K562 (cell line): Measurements from ENCODE around the gene ASCC1. TPM values are rescaled to one million over a fixed set of nuclear protein-coding genes. Genes with fewer than 3 reads are reported as not detected.

Experiments used
- ATAC-seq: fragments of 200-7000 bp; cut with Tn5 transposase; 3 replicates; pipeline ENCODE4 v1.9.1; 2020; ENCODE audit warnings: moderate library complexity
- BruUV-seq: library from RNA; stranded (reverse); fragments of 400-500 nt; replicated peaks from 2 replicates; lab custom pipeline; 2021; lab: Mats Ljungman, UMichigan
- CTCF ChIA-PET: fragments of 300-600 bp; formaldehyde crosslinking; extraction: SDS; loops from one replicate; lab custom pipeline; 2021; ENCODE audit warnings: low intra/inter-chr PET ratio; lab: Yijun Ruan, JAX
- POLR2A ChIA-PET: fragments of 300-600, 350-650 bp; sonication (Branson Sonifier 250); formaldehyde crosslinking; extraction: SDS; loops from one replicate; lab custom pipeline; 2021; ENCODE audit warnings: antibody characterized with exemption, inconsistent platforms; lab: Yijun Ruan, JAX
- DNase-seq, 4 experiments: peaks; one replicate each; pipeline versions ENCODE4 v3.0.0 to v3.0.0-alpha.2; 2011 to 2018; ENCODE audit warnings: low spot score in 3 of 4, mixed read lengths in 3 of 4; ENCODE audit errors: extremely low read depth in 1 of 4
- FAIRE-seq: peaks from 2 replicates; lab custom pipeline; 2011; peaks lifted over from hg19 to GRCh38; lab: Jason Lieb, UNC
- H2AFZ ChIP-seq: 2 replicates; pipeline ENCODE4 v1.6.0; 2011; ENCODE audit warnings: low read depth, low read length, control low read depth, inconsistent platforms
- H3K27ac ChIP-seq: fragments of 200-600 bp; 3 replicates; pipeline ENCODE4 v1.8.0; 2011; ENCODE audit warnings: low read depth, mild to moderate bottlenecking, control low read depth, inconsistent platforms, low read length, moderate library complexity, mixed read lengths; ENCODE audit errors: extremely low read depth
- H3K27me3 ChIP-seq, 2 experiments: fragments of 300-600 bp in 1 of 2; 2 replicates in 1 of 2; 3 replicates in 1 of 2; pipeline versions ENCODE4 v1.6.0 to v1.8.0; 2011; ENCODE audit warnings: inconsistent platforms in 2 of 2, low read length in 2 of 2, mild to moderate bottlenecking in 1 of 2, mixed read lengths in 1 of 2, moderate library complexity in 1 of 2; ENCODE audit not compliant: control insufficient read depth in 2 of 2, insufficient read depth in 2 of 2
- H3K36me3 ChIP-seq: fragments of 300-600 bp; 3 replicates; pipeline ENCODE4 v1.8.0; 2011; ENCODE audit warnings: mild to moderate bottlenecking, low read length, inconsistent platforms; ENCODE audit not compliant: control insufficient read depth, insufficient read depth
- H3K4me1 ChIP-seq, 2 experiments: fragments of 200-600 bp in 1 of 2; replicated peaks in 1 of 2; 2 replicates in 1 of 2; 3 replicates in 1 of 2; pipeline versions ENCODE4 v1.5.1 to v1.8.0; 2011; ENCODE audit warnings: inconsistent platforms in 2 of 2, low read length in 2 of 2, mild to moderate bottlenecking in 1 of 2, mixed read lengths in 1 of 2, moderate library complexity in 1 of 2; ENCODE audit not compliant: control insufficient read depth in 2 of 2, insufficient read depth in 2 of 2
- H3K4me2 ChIP-seq: 2 replicates; pipeline ENCODE4 v1.6.1; 2011; ENCODE audit warnings: low read length, control low read depth, inconsistent platforms, mixed read lengths; ENCODE audit not compliant: insufficient read depth
- H3K4me3 ChIP-seq: fragments of 200-600 bp; sonication (generic), shearing (Covaris generic); 2 replicates; pipeline ENCODE4 v1.5.1; 2016; ENCODE audit warnings: control low read depth, inconsistent platforms
- H3K79me2 ChIP-seq: fragments of 200-600 bp; 3 replicates; pipeline ENCODE4 v1.8.0; 2011; ENCODE audit warnings: low read length, inconsistent platforms; ENCODE audit not compliant: control insufficient read depth, insufficient read depth
- H3K9ac ChIP-seq, 2 experiments: 2 replicates each; pipeline versions ENCODE4 v1.6.0 to v1.6.1; 2011; ENCODE audit warnings: low read depth in 2 of 2, low read length in 2 of 2, control low read depth in 1 of 2, inconsistent platforms in 1 of 2, mild to moderate bottlenecking in 1 of 2, mixed read lengths in 1 of 2; ENCODE audit not compliant: insufficient read depth in 1 of 2
- H3K9me1 ChIP-seq: one replicate; pipeline ENCODE4 v1.6.0; 2011; ENCODE audit warnings: inconsistent platforms, mild to moderate bottlenecking, low read length, moderate library complexity; ENCODE audit not compliant: control insufficient read depth, insufficient read depth
- H3K9me3 ChIP-seq: replicated peaks from 2 replicates; pipeline ENCODE4 v1.5.1; 2011; ENCODE audit warnings: low read depth, low read length, inconsistent platforms; ENCODE audit not compliant: control insufficient read depth, insufficient read depth
- H4K20me1 ChIP-seq: replicated peaks from 2 replicates; pipeline ENCODE4 v1.6.1; 2011; ENCODE audit warnings: low read length, inconsistent platforms, mixed read lengths; ENCODE audit not compliant: control insufficient read depth, insufficient read depth
- ILF3 ChIP-seq: fragments of 450-650 bp; IDR thresholded peaks from 2 replicates; pipeline ENCODE4 v1.6.1; 2018; ENCODE audit warnings: antibody characterized with exemption, mild to moderate bottlenecking, moderate library complexity, borderline replicate concordance
- JUND ChIP-seq, 2 experiments: IDR thresholded peaks; 2 replicates in 1 of 2; 3 replicates in 1 of 2; pipeline ENCODE4 v1.6.1; 2011; ENCODE audit warnings: borderline replicate concordance in 2 of 2, low read depth in 2 of 2, low read length in 2 of 2, improper control_type of control experiment in 1 of 2, missing biosample characterization in 1 of 2, missing genetic modification characterization in 1 of 2, missing genetic modification reagents in 1 of 2
- MAFK ChIP-seq: IDR thresholded peaks from 2 replicates; pipeline ENCODE4 v1.6.1; 2011; ENCODE audit warnings: low read length, improper control_type of control experiment
- WGBS: fragments of 100-300 bp; shearing (Covaris generic); methylation state at CpG from one replicate; pipeline ENCODE4 v1.1.6; 2016; ENCODE audit warnings: low coverage, mixed read lengths; ENCODE audit not compliant: insufficient coverage; ENCODE audit errors: missing lambda C conversion rate; 5-methylcytosine and 5-hydroxymethylcytosine counted together
- in situ Hi-C: fragments of 300-500 bp; cut with MboI; formaldehyde crosslinking; loops from 4 replicates; pipeline ENCODE4 v1.15.0; 2018; ENCODE audit warnings: inconsistent platforms, mixed read lengths
- intact Hi-C: fragments of 100-400 bp; cut with micrococcal nuclease; formaldehyde crosslinking; loops from 2 replicates; pipeline ENCODE4 v1.14.2; 2022
- polyA plus RNA-seq, 8 experiments: library from polyadenylated mRNA; depleted of rRNA in 4 of 8; stranded (reverse) in 5 of 8; unstranded in 3 of 8; fragments of >200 nt; fragmentation: Nextera tagmentation in 2 of 8; fragmentation: Illumina TruSeq in 1 of 8; extraction: Ambion mirVana in 2 of 8; extraction: Trizol in 1 of 8; gene quantifications; 2 replicates each; pipeline versions ENCODE4 v1.2.1 to v1.2.3, GENCODE V29; 2011 to 2014; ENCODE audit warnings: inconsistent platforms in 1 of 8, missing spikeins in 1 of 8
- total RNA-seq, 7 experiments: library from RNA; depleted of rRNA in 6 of 7; stranded (reverse); fragments of >200 nt in 6 of 7; fragmentation: Illumina TruSeq in 2 of 7; extraction: Trizol in 2 of 7; gene quantifications; 2 replicates each; pipeline versions ENCODE4 v1.2.1 to v1.2.3, GENCODE V29; 2011 to 2021; ENCODE audit warnings: low replicate concordance in 1 of 7
- TF ChIP-seq, protein P1 (sequence below): fragments of 200-400 bp; formaldehyde crosslinking; IDR thresholded peaks from 2 replicates; pipeline ENCODE4 v1.6.1; 2017; ENCODE audit warnings: mild to moderate bottlenecking, low read depth, low read length, moderate library complexity
- TF ChIP-seq, protein P2 (sequence below), 2 experiments: fragments of 450-650 bp; IDR thresholded peaks; 2 replicates each; pipeline ENCODE4 v1.6.1; 2016

ASCC1 gene
- total and polyA plus RNA-seq, 9 of the 15 experiments (the other 6 are each of a cell fraction or from before 2014, with no cell fraction given) = 31.7 to 73.3 (median 52.8) TPM

DNA sequence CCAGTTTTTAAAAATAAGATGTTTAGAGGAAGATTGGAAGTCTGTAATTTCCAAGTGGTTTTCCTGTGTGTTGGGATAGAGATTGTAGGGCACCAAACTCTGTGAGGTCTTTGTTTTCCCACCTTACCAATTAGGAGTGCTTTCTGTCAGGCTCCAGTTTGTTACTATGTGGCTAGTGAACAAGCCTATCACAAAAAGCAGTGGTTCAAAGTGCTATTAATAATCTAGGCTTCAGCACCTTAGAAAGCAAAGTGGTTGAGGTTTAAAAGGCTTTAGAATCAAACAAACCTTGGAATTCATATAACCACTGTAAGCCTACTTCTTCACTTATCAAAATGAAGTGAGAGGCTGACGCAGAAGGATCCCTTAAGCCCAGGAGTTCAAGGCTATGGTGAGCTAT, 11.4 kb downstream of the ASCC1 start (continued):
- TF ChIP-seq, protein P1, sequence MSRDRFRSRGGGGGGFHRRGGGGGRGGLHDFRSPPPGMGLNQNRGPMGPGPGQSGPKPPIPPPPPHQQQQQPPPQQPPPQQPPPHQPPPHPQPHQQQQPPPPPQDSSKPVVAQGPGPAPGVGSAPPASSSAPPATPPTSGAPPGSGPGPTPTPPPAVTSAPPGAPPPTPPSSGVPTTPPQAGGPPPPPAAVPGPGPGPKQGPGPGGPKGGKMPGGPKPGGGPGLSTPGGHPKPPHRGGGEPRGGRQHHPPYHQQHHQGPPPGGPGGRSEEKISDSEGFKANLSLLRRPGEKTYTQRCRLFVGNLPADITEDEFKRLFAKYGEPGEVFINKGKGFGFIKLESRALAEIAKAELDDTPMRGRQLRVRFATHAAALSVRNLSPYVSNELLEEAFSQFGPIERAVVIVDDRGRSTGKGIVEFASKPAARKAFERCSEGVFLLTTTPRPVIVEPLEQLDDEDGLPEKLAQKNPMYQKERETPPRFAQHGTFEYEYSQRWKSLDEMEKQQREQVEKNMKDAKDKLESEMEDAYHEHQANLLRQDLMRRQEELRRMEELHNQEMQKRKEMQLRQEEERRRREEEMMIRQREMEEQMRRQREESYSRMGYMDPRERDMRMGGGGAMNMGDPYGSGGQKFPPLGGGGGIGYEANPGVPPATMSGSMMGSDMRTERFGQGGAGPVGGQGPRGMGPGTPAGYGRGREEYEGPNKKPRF = no peak
- TF ChIP-seq MAFK (no peak), JUND (IDR thresholded peaks at IDR 0.05; ENCODE audit: borderline replicate concordance, low read depth, low read length) (no peak), JUND (tag; IDR thresholded peaks at IDR 0.05; ENCODE audit: borderline replicate concordance, low read depth, low read length) (no peak)

DNA sequence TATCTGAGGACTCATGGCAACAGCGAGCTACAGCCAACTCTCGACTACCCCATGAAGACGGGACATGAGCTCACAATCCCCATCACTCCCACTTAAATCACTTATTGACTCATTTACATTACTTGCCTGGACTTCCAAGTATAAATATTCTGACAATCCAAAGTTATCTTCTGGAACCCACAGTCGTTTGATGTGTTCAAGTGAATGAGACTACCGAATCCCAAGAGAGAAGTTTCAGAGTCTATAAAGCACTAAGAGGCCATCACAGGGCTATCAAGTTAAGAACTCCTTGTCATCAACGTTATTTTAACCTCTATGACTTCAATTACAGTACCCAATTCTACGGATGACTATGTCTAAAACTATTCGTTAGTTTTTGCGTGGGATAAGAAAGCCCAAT, 11.8 kb downstream of the ASCC1 start:
- in situ Hi-C loops (no loop called here), intact Hi-C loops (no loop called here)
- no peak overlapping the region for H3K4me2 ChIP-seq
- no peaks in the 10 kb centered on the region for H3K79me2 ChIP-seq
- no peak overlapping the region for H3K9ac ChIP-seq
- no peaks in the 10 kb centered on the region for H3K4me1 ChIP-seq
- ChIA-PET POLR2A (interaction anchor here (0.7 to 1.8 kb wide), 2 partner anchors 11 to 78 kb away, joined by 4 to 5 read pairs; no protein-coding TSS in a partner anchor), CTCF (no interaction called here)
- FAIRE-seq (no peak), ATAC-seq (no peak), DNase-seq (no peak)
- TF ChIP-seq ILF3 = no peak
- TF ChIP-seq, protein P2, sequence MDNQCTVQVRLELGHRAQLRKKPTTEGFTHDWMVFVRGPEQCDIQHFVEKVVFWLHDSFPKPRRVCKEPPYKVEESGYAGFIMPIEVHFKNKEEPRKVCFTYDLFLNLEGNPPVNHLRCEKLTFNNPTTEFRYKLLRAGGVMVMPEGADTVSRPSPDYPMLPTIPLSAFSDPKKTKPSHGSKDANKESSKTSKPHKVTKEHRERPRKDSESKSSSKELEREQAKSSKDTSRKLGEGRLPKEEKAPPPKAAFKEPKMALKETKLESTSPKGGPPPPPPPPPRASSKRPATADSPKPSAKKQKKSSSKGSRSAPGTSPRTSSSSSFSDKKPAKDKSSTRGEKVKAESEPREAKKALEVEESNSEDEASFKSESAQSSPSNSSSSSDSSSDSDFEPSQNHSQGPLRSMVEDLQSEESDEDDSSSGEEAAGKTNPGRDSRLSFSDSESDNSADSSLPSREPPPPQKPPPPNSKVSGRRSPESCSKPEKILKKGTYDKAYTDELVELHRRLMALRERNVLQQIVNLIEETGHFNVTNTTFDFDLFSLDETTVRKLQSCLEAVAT (IDR thresholded peaks at IDR 0.05) = no peak
- H4K20me1 ChIP-seq = no peaks in the 10 kb centered on the region
- H3K9me3 ChIP-seq = no peaks in the 10 kb centered on the region
- 77% methylated on average over 9 of the region's 9 CpGs for WGBS
- no peaks in the 10 kb centered on the region for H3K27me3 ChIP-seq
- no peak overlapping the region for H3K27ac ChIP-seq
- no TSS peak for BruUV-seq
- no peaks in the 10 kb centered on the region for H3K9me1 ChIP-seq
- no peak overlapping the region for H2AFZ ChIP-seq
- H3K4me3 ChIP-seq = no peak overlapping the region
- H3K36me3 ChIP-seq = peaks cover 46% of the 10 kb centered on the region; the same call in 2 of the 3 replicates
